ENCODE data around the gene HIGD1A.

DNA sequence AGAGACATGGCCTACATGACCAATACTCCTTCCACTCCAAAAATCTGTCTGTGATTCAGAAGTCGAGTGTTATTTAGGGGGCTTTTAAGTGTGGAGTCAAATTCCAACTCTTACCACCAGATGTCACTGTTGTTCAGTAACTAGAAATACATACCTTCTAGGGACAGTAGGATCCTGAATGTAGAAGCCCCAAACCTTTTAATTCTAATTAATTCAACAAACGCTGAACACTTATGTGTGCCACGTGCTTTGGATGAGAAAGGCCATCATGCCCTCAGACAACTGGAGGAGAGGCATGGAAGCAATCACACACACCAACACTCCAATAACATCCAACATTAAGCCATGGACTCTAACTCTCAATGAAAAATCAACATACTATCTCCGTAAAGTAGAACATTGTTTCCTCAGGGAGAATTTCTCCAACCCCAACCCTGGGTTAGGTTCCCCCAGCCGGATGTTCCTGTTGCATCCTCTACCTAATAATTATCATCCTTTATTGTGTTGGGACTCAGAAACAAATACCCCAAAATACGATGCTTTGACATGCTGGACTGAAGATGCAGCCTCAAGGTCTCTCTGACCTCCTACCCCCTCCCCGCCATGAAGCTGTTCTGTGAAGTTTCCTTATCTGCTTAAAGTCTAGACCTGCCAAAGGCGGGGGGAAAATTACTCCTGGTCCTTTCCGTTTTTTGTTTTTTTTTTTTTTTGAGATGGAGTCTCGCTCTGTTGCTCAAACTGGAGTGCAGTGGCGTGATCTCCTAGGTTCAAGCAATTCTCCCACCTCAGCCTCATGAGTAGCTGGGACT is 23.2 kb downstream of the HIGD1A start:
- TF ChIP-seq, protein P1, sequence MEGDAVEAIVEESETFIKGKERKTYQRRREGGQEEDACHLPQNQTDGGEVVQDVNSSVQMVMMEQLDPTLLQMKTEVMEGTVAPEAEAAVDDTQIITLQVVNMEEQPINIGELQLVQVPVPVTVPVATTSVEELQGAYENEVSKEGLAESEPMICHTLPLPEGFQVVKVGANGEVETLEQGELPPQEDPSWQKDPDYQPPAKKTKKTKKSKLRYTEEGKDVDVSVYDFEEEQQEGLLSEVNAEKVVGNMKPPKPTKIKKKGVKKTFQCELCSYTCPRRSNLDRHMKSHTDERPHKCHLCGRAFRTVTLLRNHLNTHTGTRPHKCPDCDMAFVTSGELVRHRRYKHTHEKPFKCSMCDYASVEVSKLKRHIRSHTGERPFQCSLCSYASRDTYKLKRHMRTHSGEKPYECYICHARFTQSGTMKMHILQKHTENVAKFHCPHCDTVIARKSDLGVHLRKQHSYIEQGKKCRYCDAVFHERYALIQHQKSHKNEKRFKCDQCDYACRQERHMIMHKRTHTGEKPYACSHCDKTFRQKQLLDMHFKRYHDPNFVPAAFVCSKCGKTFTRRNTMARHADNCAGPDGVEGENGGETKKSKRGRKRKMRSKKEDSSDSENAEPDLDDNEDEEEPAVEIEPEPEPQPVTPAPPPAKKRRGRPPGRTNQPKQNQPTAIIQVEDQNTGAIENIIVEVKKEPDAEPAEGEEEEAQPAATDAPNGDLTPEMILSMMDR (optimal IDR thresholded peaks at IDR 0.05 in 1 of 3, IDR thresholded peaks at IDR 0.05 in 1 of 3, conservative IDR thresholded peaks at IDR 0.05 in 1 of 3; ENCODE audit: extremely low read depth in 1 of 3, insufficient read depth in 2 of 3, low read length in 3 of 3): peak; percentile 8 to 62 (median 55)
- TF ChIP-seq EZH2 (IDR thresholded peaks at IDR 0.05; ENCODE audit: low read length): no peak
